Right atrium auricular region (tissue), 2 donors: ENCODE measurements around the gene ACVR2B. TPM values are rescaled to one million over a fixed set of nuclear protein-coding genes. Genes with fewer than 3 reads are reported as not detected.
A peak's percentile ranks its signal among the peaks of the same experiment; 100 is the strongest.

ENCODE experiments used
- DNase-seq: peaks from one replicate; pipeline ENCODE4 v3.0.0-alpha.2; 2019; ENCODE audit warnings: low spot score
- H3K27ac ChIP-seq, 2 donors: fragments of 200-600 bp; sonication (generic); 1 replicate in 1 of 2; 2 replicates in 1 of 2; pipeline ENCODE4 v1.5.1; 2016 to 2019
- H3K27me3 ChIP-seq, 2 donors: fragments of 200-600 bp; sonication (generic); one replicate each; pipeline versions ENCODE4 v1.5.1 to v1.6.0; 2017 to 2019
- H3K36me3 ChIP-seq: fragments of 200-600 bp; sonication (generic); one replicate; pipeline ENCODE4 v1.5.1; 2016
- H3K4me1 ChIP-seq, 2 donors: fragments of 200-600 bp; sonication (generic); one replicate each; pipeline versions ENCODE4 v1.5.1 to v1.6.0; 2017 to 2019
- H3K4me3 ChIP-seq, 2 donors: fragments of 200-600 bp; sonication (generic); 1 replicate in 1 of 2; 2 replicates in 1 of 2; pipeline ENCODE4 v1.5.1; 2017 to 2019; ENCODE audit warnings: mild to moderate bottlenecking in 1 of 2, moderate library complexity in 1 of 2
- H3K9me3 ChIP-seq, 2 donors: fragments of 200-600 bp; sonication (generic); one replicate each; pipeline ENCODE4 v1.5.1; 2019
- total RNA-seq, 2 donors: library from RNA; depleted of rRNA; stranded (reverse); fragments of >200 nt; gene quantifications; one replicate each; pipeline ENCODE4 v1.1.0, GENCODE V29; 2016
- TF ChIP-seq, protein P1 (sequence below), 2 donors: fragments of 200-600 bp; sonication (generic); IDR thresholded peaks; one replicate each; pipeline ENCODE4 v1.5.1; 2019; ENCODE audit warnings: antibody characterized with exemption in 2 of 2

ACVR2B gene
- total RNA-seq, 2 donors from 2014 or later, result 3.9 to 6.0 TPM

DNA sequence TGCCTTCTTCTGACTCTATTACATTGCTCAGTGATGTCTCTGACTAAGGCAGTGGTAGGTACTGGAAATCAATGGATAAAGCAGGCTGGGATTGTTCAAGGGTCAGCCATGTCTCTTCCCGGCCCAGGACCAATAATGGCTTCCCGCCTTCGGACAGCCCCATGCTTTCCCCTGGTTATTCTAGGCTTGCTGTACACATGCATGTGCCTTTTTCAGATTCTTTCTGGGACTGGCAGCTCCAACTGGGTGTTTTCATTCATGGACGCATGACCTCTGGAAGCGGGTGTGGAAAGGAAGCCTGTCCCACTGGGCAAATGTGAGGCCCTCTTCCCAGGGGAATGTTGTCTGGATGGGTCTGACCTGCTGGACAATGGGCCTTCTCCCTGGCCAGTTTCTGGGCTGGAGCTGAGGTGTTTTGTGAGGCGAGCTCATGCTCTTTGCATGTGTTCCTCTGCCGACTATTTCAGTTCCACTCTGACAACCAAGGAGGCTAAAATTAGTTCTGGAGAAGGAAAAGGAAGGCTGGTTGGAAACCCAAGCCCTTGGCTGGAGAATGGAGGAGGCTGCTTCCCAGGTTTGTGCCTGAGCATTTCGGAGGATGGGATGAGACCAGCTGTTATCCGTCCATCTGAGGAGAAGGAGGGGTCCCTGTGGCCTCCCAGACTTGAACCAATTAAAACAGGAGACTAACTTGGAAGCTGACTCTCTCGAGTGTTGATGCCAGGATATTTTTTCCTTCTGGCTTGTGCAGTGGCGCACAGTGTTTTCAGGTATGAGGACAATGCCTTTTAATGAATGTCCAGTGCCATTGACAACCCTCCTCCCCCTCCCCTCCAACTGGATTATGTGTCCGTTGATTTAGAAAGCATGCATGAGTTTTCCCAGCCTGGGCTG, 6.9 kb downstream of the ACVR2B start:
- peaks cover 0 to 57% of the 10 kb centered on the region in 2 donors for H3K4me1 ChIP-seq
- no peaks in the 10 kb centered on the region for H3K27me3 ChIP-seq
- H3K27ac ChIP-seq, result peak overlapping the region; percentile 72 to 74
- H3K4me3 ChIP-seq, result no peak overlapping the region
- TF ChIP-seq, protein P1, sequence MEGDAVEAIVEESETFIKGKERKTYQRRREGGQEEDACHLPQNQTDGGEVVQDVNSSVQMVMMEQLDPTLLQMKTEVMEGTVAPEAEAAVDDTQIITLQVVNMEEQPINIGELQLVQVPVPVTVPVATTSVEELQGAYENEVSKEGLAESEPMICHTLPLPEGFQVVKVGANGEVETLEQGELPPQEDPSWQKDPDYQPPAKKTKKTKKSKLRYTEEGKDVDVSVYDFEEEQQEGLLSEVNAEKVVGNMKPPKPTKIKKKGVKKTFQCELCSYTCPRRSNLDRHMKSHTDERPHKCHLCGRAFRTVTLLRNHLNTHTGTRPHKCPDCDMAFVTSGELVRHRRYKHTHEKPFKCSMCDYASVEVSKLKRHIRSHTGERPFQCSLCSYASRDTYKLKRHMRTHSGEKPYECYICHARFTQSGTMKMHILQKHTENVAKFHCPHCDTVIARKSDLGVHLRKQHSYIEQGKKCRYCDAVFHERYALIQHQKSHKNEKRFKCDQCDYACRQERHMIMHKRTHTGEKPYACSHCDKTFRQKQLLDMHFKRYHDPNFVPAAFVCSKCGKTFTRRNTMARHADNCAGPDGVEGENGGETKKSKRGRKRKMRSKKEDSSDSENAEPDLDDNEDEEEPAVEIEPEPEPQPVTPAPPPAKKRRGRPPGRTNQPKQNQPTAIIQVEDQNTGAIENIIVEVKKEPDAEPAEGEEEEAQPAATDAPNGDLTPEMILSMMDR (IDR thresholded peaks at IDR 0.05), result no peak
- no peaks in the 10 kb centered on the region for H3K36me3 ChIP-seq
- no peak for DNase-seq
- no peaks in the 10 kb centered on the region for H3K9me3 ChIP-seq

DNA sequence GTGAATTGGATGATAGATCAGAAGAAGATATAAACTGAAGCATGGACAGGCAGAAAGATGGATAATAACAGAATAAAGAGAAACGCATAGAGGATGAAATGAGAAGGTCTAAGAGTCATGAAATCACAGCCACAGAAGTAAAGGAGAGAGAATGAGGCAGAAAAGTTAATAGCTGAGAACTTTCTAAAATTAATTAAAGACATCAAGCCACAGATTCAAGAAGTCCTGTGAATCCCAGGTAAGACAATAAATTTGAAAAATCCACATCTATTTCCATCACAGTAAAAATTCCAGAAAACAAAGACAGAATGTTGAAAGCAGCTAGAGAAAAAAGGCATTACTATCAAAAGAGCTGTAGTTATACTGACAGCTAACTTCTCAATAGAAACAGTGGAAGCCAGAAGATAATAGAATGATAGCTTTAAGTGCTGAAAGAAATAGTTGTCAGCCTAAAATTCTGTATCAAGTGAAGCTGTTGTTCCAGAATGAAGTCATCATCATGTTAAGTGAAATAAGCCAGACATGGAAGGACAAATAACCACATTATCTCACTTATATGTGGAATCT, 12.0 kb downstream of the ACVR2B start:
- Histone ChIP-seq H3K36me3 (no peaks in the 10 kb centered on the region), H3K27ac (no peak overlapping the region), H3K27me3 (no peaks in the 10 kb centered on the region), H3K9me3 (peaks cover 0 to 9% of the 10 kb centered on the region in 2 donors), H3K4me1 (peaks cover 0 to 16% of the 10 kb centered on the region in 2 donors), H3K4me3 (no peak overlapping the region)
- no peak for DNase-seq
- TF ChIP-seq, protein P1 (IDR thresholded peaks at IDR 0.05), result no peak

GRCh38 chr3:38468765-38469164, 15.1 kb downstream of the ACVR2B start:
- peaks cover 0 to 9% of the 10 kb centered on the region in 2 donors for H3K9me3 ChIP-seq
- no peak overlapping the region for H3K4me3 ChIP-seq
- DNase-seq, result no peak
- TF ChIP-seq, protein P1 (IDR thresholded peaks at IDR 0.05), result no peak
- H3K27ac ChIP-seq, result no peak overlapping the region
- H3K36me3 ChIP-seq, result no peaks in the 10 kb centered on the region
- peaks cover 0 to 17% of the 10 kb centered on the region in 2 donors for H3K4me1 ChIP-seq
- no peaks in the 10 kb centered on the region for H3K27me3 ChIP-seq

DNA sequence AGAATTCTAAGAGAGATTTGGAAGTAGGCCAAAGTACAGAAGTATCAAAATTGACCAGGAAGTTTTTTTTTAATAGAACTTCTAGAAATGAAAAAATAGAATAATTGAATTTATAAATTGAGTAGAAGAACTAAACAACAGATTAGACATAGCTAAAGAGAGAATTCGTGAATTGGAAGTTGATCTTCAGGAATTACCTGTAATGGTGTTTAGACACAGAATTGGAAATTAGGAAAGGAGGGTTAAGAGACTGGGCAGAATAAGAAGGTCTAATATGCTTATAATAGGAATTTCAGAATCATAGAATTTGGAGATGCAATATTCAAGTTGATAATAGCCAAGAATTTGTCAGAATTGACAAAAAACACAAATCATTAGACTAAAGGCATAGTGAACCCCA, 16.2 kb downstream of the ACVR2B start:
- no peaks in the 10 kb centered on the region for H3K36me3 ChIP-seq
- no peak overlapping the region for H3K4me3 ChIP-seq
- H3K4me1 ChIP-seq, result peaks cover 0 to 17% of the 10 kb centered on the region in 2 donors
- peaks cover 0 to 9% of the 10 kb centered on the region in 2 donors for H3K9me3 ChIP-seq
- DNase-seq, result no peak
- no peak overlapping the region for H3K27ac ChIP-seq
- TF ChIP-seq, protein P1 (IDR thresholded peaks at IDR 0.05), result no peak
- H3K27me3 ChIP-seq, result no peaks in the 10 kb centered on the region

DNA sequence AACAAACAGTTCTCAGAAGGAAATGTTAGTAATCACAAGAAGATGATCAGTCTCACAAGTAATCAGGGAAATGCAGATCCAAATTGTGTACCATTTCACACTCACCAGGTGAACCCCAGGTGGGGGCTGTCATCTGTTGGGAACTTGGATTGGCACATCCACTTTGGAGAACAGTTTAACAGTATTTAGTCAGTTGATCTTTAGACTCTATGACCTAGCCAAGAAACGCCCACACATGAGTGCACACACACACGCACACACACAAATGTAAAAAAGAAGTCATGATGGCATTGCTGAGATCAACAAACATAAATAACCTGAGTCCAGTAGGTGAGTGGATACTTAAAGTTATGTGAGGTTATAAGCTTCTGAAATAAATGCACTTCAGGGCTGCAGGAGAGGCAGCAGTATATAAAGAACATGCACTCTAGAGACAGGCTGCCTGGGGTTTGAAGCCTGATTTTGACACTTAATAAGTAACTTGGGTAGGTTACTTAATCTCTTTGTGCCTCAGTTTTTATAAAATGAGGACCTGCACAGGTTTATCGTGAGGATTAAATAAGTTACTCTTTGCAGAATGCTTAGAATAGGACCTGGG, 17.7 kb downstream of the ACVR2B start:
- Histone ChIP-seq H3K9me3 (peaks cover 0 to 9% of the 10 kb centered on the region in 2 donors), H3K27ac (no peak overlapping the region), H3K27me3 (no peaks in the 10 kb centered on the region), H3K4me3 (no peak overlapping the region), H3K36me3 (no peaks in the 10 kb centered on the region), H3K4me1 (peaks cover 0 to 17% of the 10 kb centered on the region in 2 donors)
- TF ChIP-seq, protein P1 (IDR thresholded peaks at IDR 0.05), result no peak
- no peak for DNase-seq
